ENCODE measurements around the gene POLR3H. TPM values are rescaled to one million over a fixed set of nuclear protein-coding genes. Genes with fewer than 3 reads are reported as not detected.

POLR3H gene
- total and polyA plus RNA-seq, 2 of the 4 experiments (the other 2 are of a cell fraction): 37.8 to 67.8 TPM

- Histone ChIP-seq H4K8ac (ENCODE audit: low read depth in 2 of 2, low read length in 2 of 2) (peak overlapping the region; percentile 90 to 94), H4K91ac (ENCODE audit: insufficient read depth, low read depth, low read length) (peak overlapping the region; percentile 95), H2BK120ac (ENCODE audit: low read depth, low read length) (peak overlapping the region; percentile 91), H3K27ac (ENCODE audit: insufficient read depth, low read length) (peak overlapping the region; percentile 94), H3K18ac (ENCODE audit: low read depth, low read length) (peak overlapping the region; percentile 97), H3K4me1 (ENCODE audit: control insufficient read depth, insufficient read depth, low read length) (peaks cover 25% of the 10 kb centered on the region), H3K9me3 (ENCODE audit: control insufficient read depth, insufficient read depth, low read length) (no peaks in the 10 kb centered on the region), H2AK9ac (replicated peaks; ENCODE audit: low read depth, low read length, poor library complexity) (peak overlapping the region; percentile 86), H3K4me2 (ENCODE audit: low read depth, low read length) (peak overlapping the region; percentile 67), H4K5ac (ENCODE audit: low read depth, low read length) (peak overlapping the region; percentile 94), H3K4me3 (ENCODE audit: insufficient read depth, low read depth, low read length) (no peak overlapping the region), H2BK5ac (ENCODE audit: low read depth, low read length, poor library complexity, severe bottlenecking) (peak overlapping the region; percentile 95), H3K9me1 (ENCODE audit: insufficient read depth, low read length) (peaks cover 15% of the 10 kb centered on the region; the same call in 1 of the 2 replicates), H3K36me3 (ENCODE audit: control insufficient read depth, insufficient read depth, low read length) (peaks cover 49% of the 10 kb centered on the region), H3K4ac (ENCODE audit: low read depth, low read length) (peak overlapping the region; percentile 96), H3K9ac (ENCODE audit: low read depth, low read length) (peak overlapping the region; percentile 51), H4K20me1 (ENCODE audit: insufficient read depth, low read length) (peaks cover 21% of the 10 kb centered on the region), H3K14ac (replicated peaks; ENCODE audit: low read depth, low read length) (peak overlapping the region; percentile 90), H2AFZ (replicated peaks; ENCODE audit: low read length, poor library complexity) (peak overlapping the region; percentile 64), H2AK5ac (ENCODE audit: low read depth, low read length) (peak overlapping the region; percentile 98), H3K23ac (ENCODE audit: low read depth, low read length) (peak overlapping the region; percentile 90), H3K56ac (ENCODE audit: extremely low read depth, insufficient read depth, low read length) (peak overlapping the region; percentile 28; the same call in 1 of the 2 replicates), H3K27me3 (ENCODE audit: control insufficient read depth, insufficient read depth, low read length) (no peaks in the 10 kb centered on the region), H2BK15ac (ENCODE audit: low read depth, low read length) (peak overlapping the region; percentile 57; the same call in 2 of the 3 replicates), H2BK20ac (ENCODE audit: low read depth, low read length) (peak overlapping the region; percentile 81), H3K79me1 (ENCODE audit: low read depth in 1 of 2, low read length in 2 of 2) (peaks cover 6 to 43% of the 10 kb centered on the region in 2 experiments; a peak in 3 of 4 replicates)
- ChIA-PET CTCF (interaction anchor here (0.6 to 1.7 kb wide), 4 partner anchors 20 to 122 kb away, joined by 3 to 8 read pairs (median 3); partner anchors contain the start of gene POLR3H), POLR2A (ENCODE audit: unreplicated experiment) (no interaction called here)
- BruUV-seq (replicated peaks): no TSS peak
- in situ Hi-C loops (cut with MboI; ENCODE audit: low sequenced_read_pairs) (loop anchor here (25.0 kb wide), 1 partner anchor 586 kb away; no protein-coding TSS in a partner anchor), dilution Hi-C loops (cut with HindIII; ENCODE audit: low sequenced_read_pairs, unreplicated experiment) (no loop called here), intact Hi-C loops (cut with micrococcal nuclease) (loop anchor here (1.0 kb wide), 1 partner anchor 77 kb away; the partner anchor contains the start of gene TOB2)
- WGBS, 2 experiments (ENCODE audit: extremely low coverage in 2 of 2, insufficient read length in 1 of 2): 84% methylated on average over 8 of the region's 21 CpGs; no CpG with 5 or more reads in 1 of the 2 experiments
- TF ChIP-seq MXI1 (IDR thresholded peaks at IDR 0.05; ENCODE audit: borderline replicate concordance, low read depth, low read length) (0 out of 2 replicates have a peak, but pooled peaks have one; percentile 5), CHD1 (IDR thresholded peaks at IDR 0.05; ENCODE audit: low read depth, low read length) (no peak), RFX5 (IDR thresholded peaks at IDR 0.05; ENCODE audit: low read depth, low read length) (no peak)
- peak; percentile 81 for ATAC-seq (ENCODE audit: low read depth)
- peak; percentile 89 for DNase-seq
Observed at GRCh38 chr22:41523464-41524221, 20.6 kb downstream of the POLR3H start.
